ENCODE data around the gene CCSAP.
"Not testable (repeated sequence)": the region's sequence is repeated elsewhere in the genome, so short reads cannot be mapped to it uniquely, and the experiment has no call there.

CCSAP gene

GRCh38 chr1:229342656-229343569, at the start of gene CCSAP:
CCSAP (minus strand) TSS chr1:229343047; CDS start chr1:229342465, 582 bp downstream.
- peak; percentile 22 for DNase-seq (ENCODE audit: low spot score)

- no peak for DNase-seq (ENCODE audit: low spot score)
Measured at GRCh38 chr1:229390130-229390529, 47.3 kb upstream of the CCSAP start.

- no peak for DNase-seq (ENCODE audit: low spot score)
Measured at GRCh38 chr1:229388897-229389580, 46.2 kb upstream of the CCSAP start.

GRCh38 chr1:229385853-229386456, 43.1 kb upstream of the CCSAP start:
- no peak for DNase-seq (ENCODE audit: low spot score)

- no peak for DNase-seq (ENCODE audit: low spot score)
Measured at GRCh38 chr1:229384822-229385221, 42.0 kb upstream of the CCSAP start.

- DNase-seq (ENCODE audit: low spot score) = no peak
Measured at GRCh38 chr1:229383961-229384360, 41.1 kb upstream of the CCSAP start.

- no peak for DNase-seq (ENCODE audit: low spot score)
Measured at GRCh38 chr1:229383188-229383587, 40.3 kb upstream of the CCSAP start.

GRCh38 chr1:229381234-229381633, 38.4 kb upstream of the CCSAP start:
- no peak for DNase-seq (ENCODE audit: low spot score)

GRCh38 chr1:229380536-229381160, 37.8 kb upstream of the CCSAP start:
- no peak for DNase-seq (ENCODE audit: low spot score)

GRCh38 chr1:229379846-229380245, 37.0 kb upstream of the CCSAP start:
- DNase-seq (ENCODE audit: low spot score) = no peak

- no peak for DNase-seq (ENCODE audit: low spot score)
Measured at GRCh38 chr1:229378586-229379367, 35.9 kb upstream of the CCSAP start.

GRCh38 chr1:229378035-229378434, 35.2 kb upstream of the CCSAP start:
- DNase-seq (ENCODE audit: low spot score) = not testable (repeated sequence)

GRCh38 chr1:229377429-229377828, 34.6 kb upstream of the CCSAP start:
- no peak for DNase-seq (ENCODE audit: low spot score)

GRCh38 chr1:229376521-229376920, 33.7 kb upstream of the CCSAP start:
- no peak for DNase-seq (ENCODE audit: low spot score)

GRCh38 chr1:229374485-229374884, 31.6 kb upstream of the CCSAP start:
- no peak for DNase-seq (ENCODE audit: low spot score)

GRCh38 chr1:229373395-229373794, 30.5 kb upstream of the CCSAP start:
- no peak for DNase-seq (ENCODE audit: low spot score)

- no peak for DNase-seq (ENCODE audit: low spot score)
Measured at GRCh38 chr1:229372251-229372650, 29.4 kb upstream of the CCSAP start.

- no peak for DNase-seq (ENCODE audit: low spot score)
Measured at GRCh38 chr1:229371624-229372023, 28.8 kb upstream of the CCSAP start.

- no peak for DNase-seq (ENCODE audit: low spot score)
Measured at GRCh38 chr1:229370601-229371021, 27.8 kb upstream of the CCSAP start.

GRCh38 chr1:229368347-229368746, 25.5 kb upstream of the CCSAP start:
- no peak for DNase-seq (ENCODE audit: low spot score)

- DNase-seq (ENCODE audit: low spot score) = no peak
Measured at GRCh38 chr1:229365569-229365968, 22.7 kb upstream of the CCSAP start.

Measured in activated CD4-positive, alpha-beta T cell treated with anti-CD3 and anti-CD28 coated beads, Interleukin-2, Interleukin-4, amounts not matched to agents 100 ng/mL and 50 ng/mL, durations not matched to agents 16 hours and 8 hours (primary cell).